NT2/D1 (cell line): ENCODE results near the gene RHCG.

Source experiments
- SUZ12 ChIP-seq: IDR thresholded peaks from 2 replicates; pipeline ENCODE4 v1.6.1; 2011; ENCODE audit not compliant: insufficient read length, insufficient read depth; ENCODE audit errors: extremely low read depth
- ZNF274 ChIP-seq: IDR thresholded peaks from 2 replicates; pipeline ENCODE4 v1.6.1; 2011; ENCODE audit warnings: mild to moderate bottlenecking, low read depth, low read length

DNA sequence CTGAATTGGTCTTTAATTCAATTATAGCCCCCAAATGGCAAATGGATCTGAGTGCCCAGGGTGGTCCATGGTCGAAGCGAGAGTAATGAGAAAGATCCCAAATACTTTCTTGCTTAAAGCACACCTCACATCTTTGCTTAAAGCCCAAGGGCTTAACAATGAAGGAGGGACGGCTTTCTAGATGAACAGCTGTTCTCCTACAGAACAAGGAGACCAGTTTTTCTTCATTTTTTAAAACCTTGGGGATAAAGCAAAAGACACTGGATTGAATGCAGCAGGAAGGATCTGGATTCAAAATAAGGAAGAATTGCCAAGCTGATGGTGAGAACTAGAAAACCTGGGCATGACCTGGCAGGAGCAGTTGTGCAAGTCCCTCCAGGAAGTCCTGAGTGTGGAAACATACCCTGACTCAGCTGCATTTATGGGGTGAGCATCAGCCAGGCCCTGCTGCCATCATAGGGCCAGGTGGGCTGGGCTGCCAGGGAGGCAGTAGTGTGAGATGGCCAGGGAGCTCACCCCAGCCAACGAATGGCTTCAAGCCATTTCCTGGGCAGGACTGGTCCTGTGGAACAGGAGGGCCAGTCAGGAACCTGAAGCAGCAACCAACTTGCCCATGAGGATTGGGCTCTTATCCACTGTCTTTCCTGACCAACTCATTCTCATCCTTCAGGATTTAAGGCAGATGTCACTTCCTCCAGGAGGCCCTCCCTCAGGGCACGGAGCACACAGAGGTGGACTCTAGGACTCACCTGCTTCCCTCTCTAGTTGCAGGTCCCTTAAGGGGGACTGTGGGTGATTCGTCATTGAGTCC, 18.4 kb upstream of the RHCG start:
- TF ChIP-seq ZNF274 (no peak), SUZ12 (no peak)
